Right atrium auricular region (tissue), 2 donors: ENCODE measurements around the gene ARHGEF4. TPM values are rescaled to one million over a fixed set of nuclear protein-coding genes. Genes with fewer than 3 reads are reported as not detected.

Experiments used
- DNase-seq: peaks from one replicate; pipeline ENCODE4 v3.0.0-alpha.2; 2019; ENCODE audit warnings: low spot score
- H3K27ac ChIP-seq, 2 donors: fragments of 200-600 bp; sonication (generic); 1 replicate in 1 of 2; 2 replicates in 1 of 2; pipeline ENCODE4 v1.5.1; 2016 to 2019
- H3K27me3 ChIP-seq, 2 donors: fragments of 200-600 bp; sonication (generic); one replicate each; pipeline versions ENCODE4 v1.5.1 to v1.6.0; 2017 to 2019
- H3K36me3 ChIP-seq: fragments of 200-600 bp; sonication (generic); one replicate; pipeline ENCODE4 v1.5.1; 2016
- H3K4me1 ChIP-seq, 2 donors: fragments of 200-600 bp; sonication (generic); one replicate each; pipeline versions ENCODE4 v1.5.1 to v1.6.0; 2017 to 2019
- H3K4me3 ChIP-seq, 2 donors: fragments of 200-600 bp; sonication (generic); 1 replicate in 1 of 2; 2 replicates in 1 of 2; pipeline ENCODE4 v1.5.1; 2017 to 2019; ENCODE audit warnings: mild to moderate bottlenecking in 1 of 2, moderate library complexity in 1 of 2
- H3K9me3 ChIP-seq, 2 donors: fragments of 200-600 bp; sonication (generic); one replicate each; pipeline ENCODE4 v1.5.1; 2019
- total RNA-seq, 2 donors: library from RNA; depleted of rRNA; stranded (reverse); fragments of >200 nt; gene quantifications; one replicate each; pipeline ENCODE4 v1.1.0, GENCODE V29; 2016
- TF ChIP-seq, protein P1 (sequence below), 2 donors: fragments of 200-600 bp; sonication (generic); IDR thresholded peaks; one replicate each; pipeline ENCODE4 v1.5.1; 2019; ENCODE audit warnings: antibody characterized with exemption in 2 of 2

ARHGEF4 gene
- total RNA-seq, 2 donors from 2014 or later, result 3.5 to 8.1 TPM

DNA sequence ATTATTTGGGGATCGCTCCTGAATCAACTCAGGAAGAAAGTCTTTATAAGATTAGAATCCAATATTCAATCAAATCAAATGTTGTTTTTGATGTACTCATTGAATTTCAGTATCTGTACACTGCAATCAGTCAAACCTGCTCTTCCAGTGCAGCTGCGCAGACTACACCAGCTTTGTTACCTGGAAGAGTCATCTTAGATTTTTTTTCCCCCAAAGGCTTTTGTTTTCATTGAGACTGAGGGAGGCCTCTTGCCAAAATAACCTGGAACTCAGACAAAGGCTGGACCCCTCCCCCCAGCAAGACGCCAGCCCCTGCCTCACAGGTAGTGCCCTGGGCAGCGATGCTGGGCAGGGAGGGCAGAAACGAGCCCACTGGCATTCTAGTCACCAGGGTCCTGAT is 74.8 kb downstream of the ARHGEF4 start:
- H3K27me3 ChIP-seq, result peaks cover 0 to 6% of the 10 kb centered on the region in 2 donors

DNA sequence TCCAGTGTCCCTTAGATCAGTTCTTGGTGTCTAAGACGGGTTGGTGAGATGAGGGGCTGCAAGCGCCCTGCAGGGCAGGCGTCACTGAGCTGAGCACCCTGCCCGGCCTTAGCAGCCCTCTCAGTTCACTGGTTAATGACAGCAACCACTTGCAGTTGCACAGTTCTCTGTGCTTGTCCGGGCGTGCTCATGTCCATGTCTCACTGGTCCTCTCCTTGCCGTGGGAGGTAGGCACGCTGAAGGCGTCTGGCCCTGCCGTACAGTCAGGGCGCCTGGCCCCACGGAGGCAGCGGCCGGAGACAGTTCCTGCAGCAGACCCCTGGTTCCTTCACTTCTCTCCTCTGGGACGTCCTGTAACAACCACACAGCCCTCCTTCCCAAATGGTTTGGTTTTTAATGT is 75.3 kb downstream of the ARHGEF4 start:
- TF ChIP-seq, protein P1, sequence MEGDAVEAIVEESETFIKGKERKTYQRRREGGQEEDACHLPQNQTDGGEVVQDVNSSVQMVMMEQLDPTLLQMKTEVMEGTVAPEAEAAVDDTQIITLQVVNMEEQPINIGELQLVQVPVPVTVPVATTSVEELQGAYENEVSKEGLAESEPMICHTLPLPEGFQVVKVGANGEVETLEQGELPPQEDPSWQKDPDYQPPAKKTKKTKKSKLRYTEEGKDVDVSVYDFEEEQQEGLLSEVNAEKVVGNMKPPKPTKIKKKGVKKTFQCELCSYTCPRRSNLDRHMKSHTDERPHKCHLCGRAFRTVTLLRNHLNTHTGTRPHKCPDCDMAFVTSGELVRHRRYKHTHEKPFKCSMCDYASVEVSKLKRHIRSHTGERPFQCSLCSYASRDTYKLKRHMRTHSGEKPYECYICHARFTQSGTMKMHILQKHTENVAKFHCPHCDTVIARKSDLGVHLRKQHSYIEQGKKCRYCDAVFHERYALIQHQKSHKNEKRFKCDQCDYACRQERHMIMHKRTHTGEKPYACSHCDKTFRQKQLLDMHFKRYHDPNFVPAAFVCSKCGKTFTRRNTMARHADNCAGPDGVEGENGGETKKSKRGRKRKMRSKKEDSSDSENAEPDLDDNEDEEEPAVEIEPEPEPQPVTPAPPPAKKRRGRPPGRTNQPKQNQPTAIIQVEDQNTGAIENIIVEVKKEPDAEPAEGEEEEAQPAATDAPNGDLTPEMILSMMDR (IDR thresholded peaks at IDR 0.05), result no peak
- Histone ChIP-seq H3K27me3 (peaks cover 0 to 8% of the 10 kb centered on the region in 2 donors), H3K4me1 (no peaks in the 10 kb centered on the region), H3K27ac (no peak overlapping the region), H3K9me3 (no peaks in the 10 kb centered on the region), H3K4me3 (no peak overlapping the region), H3K36me3 (no peaks in the 10 kb centered on the region)
- no peak for DNase-seq

More for the DNA sequence above, 74.8 kb downstream of the ARHGEF4 start:
- no peak overlapping the region for H3K4me3 ChIP-seq
- H3K4me1 ChIP-seq, result no peaks in the 10 kb centered on the region
- TF ChIP-seq, protein P1 (IDR thresholded peaks at IDR 0.05), result no peak
- no peak for DNase-seq
- H3K36me3 ChIP-seq, result no peaks in the 10 kb centered on the region
- no peak overlapping the region for H3K27ac ChIP-seq
- H3K9me3 ChIP-seq, result peaks cover 0 to 2% of the 10 kb centered on the region in 2 donors

DNA sequence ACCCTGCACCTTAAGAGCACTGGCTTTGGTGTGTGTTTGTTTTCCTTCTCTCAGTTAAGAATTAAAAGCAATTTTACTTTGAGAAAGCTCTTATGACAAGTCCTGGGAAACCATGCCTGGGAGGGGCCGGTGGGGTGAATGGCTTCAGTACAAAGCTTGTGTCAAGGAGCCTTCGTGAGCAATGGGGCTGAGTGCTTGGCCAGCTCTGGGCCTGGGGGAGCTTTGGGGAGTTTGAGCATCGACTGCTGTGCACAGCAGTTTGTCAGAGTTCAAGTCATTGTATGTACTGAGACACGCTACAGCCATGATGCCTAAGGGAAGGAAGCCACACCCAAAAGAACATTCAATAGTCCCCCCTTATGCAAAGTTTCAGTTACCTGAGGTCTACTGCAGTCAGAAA is 75.8 kb downstream of the ARHGEF4 start:
- Histone ChIP-seq H3K9me3 (no peaks in the 10 kb centered on the region), H3K4me3 (no peak overlapping the region), H3K27ac (no peak overlapping the region), H3K36me3 (no peaks in the 10 kb centered on the region), H3K27me3 (peaks cover 0 to 8% of the 10 kb centered on the region in 2 donors), H3K4me1 (no peaks in the 10 kb centered on the region)
- no peak for DNase-seq
- TF ChIP-seq, protein P1 (IDR thresholded peaks at IDR 0.05), result no peak

DNA sequence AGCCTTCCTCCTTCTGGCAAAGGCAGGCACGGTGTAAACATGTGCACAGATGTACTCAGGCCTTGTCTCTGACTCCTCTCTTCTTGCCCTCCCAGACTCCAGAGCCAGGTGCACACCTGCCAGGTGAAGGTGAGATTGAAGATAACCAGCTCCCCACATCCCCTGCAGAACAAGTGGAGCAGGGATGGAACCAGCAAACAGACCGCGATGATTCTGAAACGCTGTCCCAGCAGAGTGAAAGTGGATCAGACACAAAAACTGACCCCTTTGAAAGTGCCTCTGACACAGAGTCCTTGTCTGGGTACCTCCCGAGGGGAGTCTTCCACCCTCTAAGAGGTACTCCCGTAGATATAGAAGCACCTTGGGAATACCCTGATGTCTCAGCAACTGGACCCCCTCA is 77.2 kb downstream of the ARHGEF4 start:
- Histone ChIP-seq H3K4me1 (no peaks in the 10 kb centered on the region), H3K27ac (no peak overlapping the region), H3K27me3 (peaks cover 0 to 8% of the 10 kb centered on the region in 2 donors), H3K9me3 (no peaks in the 10 kb centered on the region), H3K4me3 (no peak overlapping the region), H3K36me3 (no peaks in the 10 kb centered on the region)
- TF ChIP-seq, protein P1 (IDR thresholded peaks at IDR 0.05), result no peak
- no peak for DNase-seq

DNA sequence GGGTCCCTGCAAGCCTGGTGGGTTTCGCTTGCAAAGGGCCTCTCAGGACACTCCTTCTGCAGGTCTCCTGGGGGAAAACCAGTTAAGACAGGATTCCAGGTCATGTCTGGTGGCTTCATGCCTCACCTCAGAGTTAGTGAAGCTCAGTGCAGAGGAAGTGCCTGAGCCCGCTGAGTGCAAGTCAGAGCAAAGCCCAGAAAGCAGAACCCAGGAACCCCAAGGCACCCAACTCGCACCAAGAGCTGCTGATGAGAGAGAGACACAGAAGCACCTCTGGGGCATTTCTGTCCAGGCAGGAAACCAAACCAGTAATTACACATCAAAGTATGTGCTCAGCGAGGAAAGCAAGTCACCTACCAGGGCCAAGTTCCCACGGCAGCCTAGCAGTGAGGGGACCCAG is 78.4 kb downstream of the ARHGEF4 start:
- no peaks in the 10 kb centered on the region for H3K4me1 ChIP-seq
- no peaks in the 10 kb centered on the region for H3K9me3 ChIP-seq
- H3K27me3 ChIP-seq, result peaks cover 0 to 8% of the 10 kb centered on the region in 2 donors
- TF ChIP-seq, protein P1 (IDR thresholded peaks at IDR 0.05), result no peak
- no peak overlapping the region for H3K27ac ChIP-seq
- H3K36me3 ChIP-seq, result no peaks in the 10 kb centered on the region
- no peak for DNase-seq
- H3K4me3 ChIP-seq, result no peak overlapping the region
